IPS-NIHi7 (cell line): ENCODE measurements around the gene TBC1D5.

Source experiments
- DNase-seq: peaks from one replicate; pipeline ENCODE4 v3.0.0; 2012; ENCODE audit warnings: mixed read lengths; ENCODE audit errors: extremely low spot score

TBC1D5 gene

DNA sequence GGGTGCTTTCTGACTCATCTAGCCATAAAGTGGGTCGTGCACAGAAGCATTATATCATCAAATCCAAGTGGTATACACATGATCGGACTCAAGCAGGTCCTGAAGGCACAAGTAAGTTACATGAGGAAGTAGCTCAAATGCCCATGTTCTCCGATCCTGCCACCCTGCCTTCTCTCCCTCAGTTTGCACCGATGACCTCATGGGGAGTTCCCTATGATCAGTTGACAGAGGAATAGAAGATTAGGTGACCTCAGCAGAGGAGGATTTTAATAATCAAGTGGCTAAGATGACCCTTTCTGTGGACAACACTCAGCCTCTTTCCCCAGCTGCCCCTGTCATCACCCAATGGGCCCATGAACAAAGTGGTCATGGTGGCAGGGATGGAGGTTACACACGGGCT, 149.5 kb downstream of the TBC1D5 start:
- no peak for DNase-seq

DNA sequence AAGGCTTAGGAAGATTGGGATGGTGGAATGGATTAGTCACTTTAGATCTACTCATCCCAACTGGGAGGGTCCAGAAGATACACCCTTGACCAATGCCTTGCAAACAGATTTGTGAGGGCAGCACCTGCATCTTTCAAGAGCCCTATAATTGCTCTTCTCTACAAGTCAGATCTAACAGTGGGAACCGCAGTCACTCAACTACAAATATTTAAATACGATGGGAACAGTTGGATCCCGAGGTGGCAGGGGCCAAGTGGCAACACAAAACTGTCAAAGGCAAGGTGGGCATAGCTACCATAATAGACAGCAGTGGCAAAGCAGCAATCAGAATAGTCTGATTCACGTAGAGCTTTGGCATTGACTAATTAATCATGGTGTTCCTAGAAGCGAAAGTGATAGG, 152.0 kb downstream of the TBC1D5 start:
- no peak for DNase-seq

DNA sequence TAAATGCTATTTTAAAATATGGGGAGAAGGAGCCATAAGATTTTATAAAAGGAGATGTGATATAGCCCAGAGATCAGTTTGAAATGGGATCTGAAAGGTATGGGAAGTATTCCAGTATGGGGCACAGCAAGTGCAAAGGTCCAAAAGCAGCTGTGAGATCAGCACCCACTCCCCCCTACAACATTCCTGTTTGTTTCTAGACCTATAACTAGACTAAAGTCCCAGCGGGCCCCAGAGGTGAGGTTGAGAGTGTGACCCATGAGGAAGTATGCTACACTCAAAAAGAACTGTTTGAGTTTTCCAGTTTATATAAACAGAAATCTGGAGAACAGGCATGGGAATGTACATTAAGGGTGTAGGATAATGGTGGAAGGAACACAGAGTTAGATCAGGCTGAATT, 152.5 kb downstream of the TBC1D5 start:
- no peak for DNase-seq

DNA sequence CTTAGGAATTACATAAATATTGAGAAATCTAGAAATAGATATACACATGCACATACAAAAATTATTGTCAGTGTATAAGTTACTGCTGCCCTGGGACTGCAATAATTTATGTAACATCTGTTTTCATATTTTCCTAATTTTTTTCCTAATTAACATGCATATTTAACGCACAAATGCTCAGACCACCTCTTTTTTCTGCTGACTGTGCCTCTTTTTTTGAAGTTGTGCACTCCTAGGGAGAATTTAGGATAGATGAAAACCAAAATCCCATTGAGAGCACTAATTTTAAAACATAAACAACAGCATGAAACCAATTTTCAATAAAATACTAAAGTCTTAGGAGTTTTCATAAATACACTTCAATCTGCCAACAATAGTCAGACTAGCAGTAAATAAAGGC, 154.0 kb downstream of the TBC1D5 start:
- no peak for DNase-seq

DNA sequence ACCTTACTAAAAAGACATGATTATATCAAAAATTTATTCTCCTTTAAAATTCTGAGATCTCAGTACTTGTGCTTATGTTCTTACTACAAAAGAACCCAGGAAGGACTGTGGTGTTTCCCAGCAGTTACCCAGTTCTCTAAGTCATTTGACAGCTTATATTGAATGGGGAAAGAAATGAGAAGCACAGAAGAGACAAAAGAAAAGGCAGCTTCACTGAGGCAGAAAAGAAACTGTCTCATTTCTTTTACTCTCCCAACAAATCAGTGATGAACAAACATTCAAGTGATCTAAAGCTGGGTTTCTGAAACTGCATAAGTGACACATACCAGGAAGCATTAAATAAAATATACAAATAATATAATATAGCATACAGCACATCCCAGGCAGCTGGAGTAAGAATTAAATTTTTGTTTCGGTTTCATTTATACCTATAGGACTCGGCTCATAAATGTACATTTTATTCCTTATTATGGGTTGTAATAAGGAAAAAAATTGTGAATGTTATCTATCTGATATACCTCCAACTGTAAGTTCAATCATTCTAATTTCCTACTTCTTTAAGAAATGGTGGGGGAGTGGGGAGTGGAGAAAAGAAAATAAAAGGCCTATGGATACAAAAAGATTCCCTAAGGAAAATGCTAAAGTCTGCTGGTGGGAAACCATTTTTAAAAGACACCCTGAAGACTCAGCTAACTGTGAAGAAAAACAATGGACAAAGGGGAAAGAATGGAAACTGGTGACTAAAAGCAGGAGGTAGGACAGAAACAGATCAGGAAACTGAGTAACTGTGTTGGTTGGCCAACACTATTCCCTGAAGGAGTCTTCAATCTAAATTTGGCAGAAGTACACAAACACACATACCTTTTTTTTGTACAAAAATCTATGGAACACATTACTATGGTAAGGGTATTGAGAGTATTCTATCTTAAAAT, 156.8 kb downstream of the TBC1D5 start:
- no peak for DNase-seq

DNA sequence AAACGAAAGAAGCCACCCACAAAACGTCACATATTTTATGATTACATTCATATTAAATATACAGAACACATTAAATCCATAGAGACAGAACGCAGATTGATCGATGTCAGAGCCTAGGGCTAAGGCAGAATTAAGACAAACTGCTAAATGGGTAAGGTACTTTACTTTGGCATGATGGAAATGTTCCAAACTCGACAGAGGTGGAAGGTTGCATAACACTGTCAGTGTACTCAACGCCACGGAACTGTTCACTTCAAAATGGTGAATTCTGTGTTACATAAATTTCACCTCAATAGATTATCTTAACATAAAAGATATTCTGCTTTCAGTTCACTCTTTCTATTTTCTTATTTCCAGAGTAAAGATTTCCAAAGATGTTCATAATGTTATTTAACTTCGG, 158.4 kb downstream of the TBC1D5 start:
- no peak for DNase-seq

DNA sequence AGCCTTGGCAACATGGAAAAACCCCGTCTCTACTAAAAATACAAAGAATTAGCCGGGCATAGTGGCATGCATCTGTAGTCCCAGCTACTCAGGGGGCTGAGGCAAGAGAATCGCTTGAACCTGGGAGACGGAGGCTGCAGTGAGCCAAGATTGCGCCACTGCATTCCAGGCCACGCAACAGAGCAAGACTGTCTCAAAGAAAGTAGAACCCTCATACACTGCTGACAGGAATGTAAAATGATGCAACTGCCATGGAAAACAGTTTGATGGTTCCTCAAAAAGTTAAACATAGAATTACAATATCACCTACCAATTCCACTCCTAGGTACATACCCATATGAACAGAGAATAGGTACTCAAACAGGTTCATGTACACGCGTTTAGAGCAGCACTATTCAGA, 158.9 kb downstream of the TBC1D5 start:
- DNase-seq: no peak

DNA sequence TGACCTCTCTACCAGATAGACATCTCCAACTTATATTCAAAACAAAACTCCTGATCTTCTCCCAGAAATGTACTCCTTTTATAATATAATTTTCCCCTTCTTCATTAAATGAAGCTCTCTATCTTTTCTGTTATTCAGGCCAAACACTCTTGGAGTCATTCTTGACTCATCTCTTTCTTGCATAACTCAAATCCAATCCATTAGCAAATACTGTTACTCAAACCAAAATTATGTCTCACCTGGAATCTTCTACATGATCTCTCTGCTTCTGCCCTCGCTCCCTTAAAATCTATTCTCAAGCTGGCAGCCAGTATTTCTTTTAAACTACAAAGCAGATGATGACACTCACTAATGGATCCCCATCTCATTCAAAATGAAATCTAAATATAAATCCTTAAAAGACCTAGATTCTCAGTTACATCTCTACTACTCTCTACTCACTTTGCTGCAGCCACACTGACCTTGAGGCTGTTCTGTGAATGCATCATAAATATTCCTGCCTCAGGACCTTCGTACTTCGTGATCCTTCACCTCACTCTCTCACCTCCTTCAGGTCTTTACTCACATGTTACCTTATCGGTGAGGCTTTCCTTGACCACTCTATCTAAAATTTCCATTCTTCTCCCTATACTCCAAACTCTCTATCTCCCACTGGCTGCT, 160.9 kb downstream of the TBC1D5 start:
- DNase-seq: no peak

DNA sequence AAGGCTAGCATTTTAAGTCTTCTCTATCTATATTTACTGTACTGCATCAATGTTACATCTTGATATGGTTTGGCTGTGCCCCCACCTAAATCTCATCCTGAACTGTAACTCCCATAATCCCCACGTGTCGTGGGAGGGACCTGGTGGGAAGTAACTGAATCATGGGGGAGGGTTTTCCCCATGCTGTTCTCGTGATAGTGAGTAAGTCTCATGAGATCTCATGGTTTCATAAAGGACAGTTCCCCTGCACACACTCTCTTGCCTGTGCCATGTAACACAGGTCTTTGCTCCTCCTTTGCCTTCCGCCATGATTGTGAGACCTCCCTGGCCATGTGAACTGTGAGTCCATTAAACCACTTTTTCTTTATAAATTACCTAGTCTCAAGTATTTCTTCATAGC, 161.5 kb downstream of the TBC1D5 start:
- DNase-seq: no peak

DNA sequence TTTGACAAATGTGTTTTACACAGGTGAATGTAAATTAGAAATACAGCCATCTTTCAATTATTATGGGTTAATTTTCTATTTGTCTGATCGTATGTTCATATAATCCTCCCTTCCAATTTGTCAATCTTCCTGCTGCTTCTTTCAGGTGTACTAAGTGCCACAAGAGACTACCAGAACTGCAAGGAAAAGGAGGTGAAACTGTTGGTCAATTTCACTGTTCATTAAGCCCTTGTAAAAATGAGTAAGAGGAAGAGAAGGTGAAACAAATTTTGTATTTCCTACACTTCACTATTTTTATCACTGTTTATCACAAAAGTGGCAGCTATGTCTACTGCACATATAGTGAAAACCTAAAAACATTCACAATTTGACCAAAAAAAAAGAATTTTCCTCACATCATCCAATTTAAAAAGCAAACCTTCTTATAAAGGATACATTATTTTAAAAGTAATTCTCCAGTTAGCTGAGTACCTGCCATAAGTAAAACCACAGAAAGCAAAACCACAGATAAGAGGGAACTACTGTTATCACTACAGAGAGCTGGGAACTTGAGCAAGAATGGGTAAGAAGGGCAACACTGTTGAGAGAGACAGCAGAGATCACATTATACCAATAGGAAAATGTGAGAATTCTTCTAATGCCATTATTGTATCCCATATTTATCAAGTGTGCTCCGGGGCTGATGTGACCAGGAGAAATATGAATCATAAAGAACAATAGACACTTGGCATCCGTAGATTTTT, 163.0 kb downstream of the TBC1D5 start:
- no peak for DNase-seq

DNA sequence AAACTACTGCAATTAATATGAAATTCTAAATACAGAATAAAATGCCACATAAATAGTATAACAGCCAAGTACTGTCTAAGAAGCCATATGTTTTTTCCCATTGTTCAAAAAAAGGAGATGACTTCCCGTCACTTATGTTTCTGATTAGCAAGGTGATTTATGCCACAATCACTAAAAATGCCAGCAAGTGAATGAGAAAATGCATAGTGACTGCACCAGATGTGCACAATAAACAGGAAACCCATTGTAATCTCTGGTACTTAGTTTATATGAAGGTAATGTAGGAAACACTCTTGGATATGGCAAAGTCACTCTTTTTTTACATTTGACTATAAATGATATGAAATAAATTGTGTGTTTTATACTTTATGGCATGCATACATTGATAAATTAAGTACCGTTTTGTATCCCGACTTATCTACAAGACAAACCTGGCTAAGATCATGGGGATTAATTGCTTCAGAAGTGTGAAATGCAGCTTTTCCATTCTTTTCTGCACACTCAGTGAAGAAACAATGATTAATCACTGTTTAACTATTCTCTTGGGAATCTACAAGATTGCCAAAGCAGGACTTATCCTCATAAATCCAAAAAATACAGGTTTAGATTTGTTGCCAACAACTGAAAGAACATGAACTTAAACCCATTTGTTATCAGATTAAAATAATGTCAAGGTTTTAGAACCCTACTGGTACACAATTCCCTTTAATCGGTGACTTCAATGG, 164.5 kb downstream of the TBC1D5 start:
- no peak for DNase-seq

DNA sequence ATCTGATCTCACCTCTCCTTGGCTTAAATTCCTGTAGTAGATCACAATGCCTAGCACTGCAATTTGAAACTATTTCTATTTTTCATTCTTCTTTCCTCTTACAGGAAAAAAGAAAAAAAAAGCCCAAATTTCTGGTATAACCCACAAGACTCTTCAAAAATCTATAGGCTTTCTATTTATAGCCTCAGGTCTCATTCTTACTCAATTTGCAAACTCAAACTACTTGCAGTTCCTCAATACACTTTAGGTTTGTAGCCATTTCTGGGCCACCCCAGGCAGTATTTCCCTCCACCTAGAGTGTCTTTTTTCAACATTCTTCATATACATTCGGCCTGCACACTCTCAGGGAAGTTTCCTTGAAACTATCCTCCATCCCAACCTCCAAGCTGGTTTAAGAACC, 169.0 kb downstream of the TBC1D5 start:
- DNase-seq: no peak

DNA sequence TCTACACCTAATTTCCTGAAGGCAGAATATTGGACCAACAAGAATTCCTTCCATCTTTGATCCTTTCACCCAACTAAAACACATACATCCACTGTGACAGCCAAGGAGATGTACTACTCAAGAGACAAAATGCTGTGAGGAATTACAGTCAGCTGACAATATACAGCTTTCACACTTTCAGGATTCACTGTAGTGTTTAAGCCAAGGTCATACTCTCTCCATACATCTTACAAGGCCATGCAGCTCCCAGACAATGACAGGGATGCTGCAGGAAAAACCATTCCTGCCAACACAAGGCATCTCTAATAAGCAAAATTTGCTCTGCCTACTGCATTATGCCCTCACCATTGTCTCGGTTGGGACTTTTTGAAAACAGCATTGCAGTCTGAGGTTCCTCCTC, 170.7 kb downstream of the TBC1D5 start:
- DNase-seq: no peak

DNA sequence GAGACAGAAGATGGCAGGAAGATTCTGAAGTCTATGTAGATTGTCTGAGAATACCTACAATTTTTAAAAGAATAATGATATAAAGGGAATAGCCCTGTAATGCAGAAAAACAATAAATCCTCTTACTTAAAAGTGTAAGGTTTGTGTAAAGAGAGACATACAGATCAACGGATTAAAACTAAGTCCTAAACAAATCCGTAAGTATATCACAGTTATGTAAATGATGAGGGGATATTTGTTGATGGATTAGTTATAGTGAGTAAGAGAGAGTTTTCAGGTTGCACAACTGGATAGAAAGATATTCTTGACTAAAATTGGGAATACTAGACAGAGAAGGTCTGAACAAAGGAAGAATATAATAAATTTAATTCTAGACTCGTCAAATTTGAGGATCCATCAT, 179.6 kb downstream of the TBC1D5 start:
- DNase-seq: no peak

DNA sequence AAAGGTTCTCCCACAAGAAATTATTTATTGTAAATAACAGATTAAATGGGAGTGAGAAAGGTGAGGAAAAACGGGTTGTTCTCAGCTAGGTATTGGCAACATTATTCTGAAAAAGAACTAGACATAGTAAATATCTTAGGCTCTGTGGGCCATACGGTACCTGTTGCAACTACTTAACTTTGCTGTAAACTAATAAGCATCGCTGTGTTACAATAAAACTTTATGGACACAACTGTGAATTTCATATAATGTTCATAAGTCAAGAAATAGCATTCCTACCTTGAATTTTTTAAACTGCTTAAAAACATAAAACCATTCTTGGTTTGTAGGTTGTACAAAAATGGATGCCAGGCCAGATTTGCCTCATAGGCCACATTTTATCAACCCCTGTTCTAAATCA, 183.9 kb downstream of the TBC1D5 start:
- DNase-seq: no peak

DNA sequence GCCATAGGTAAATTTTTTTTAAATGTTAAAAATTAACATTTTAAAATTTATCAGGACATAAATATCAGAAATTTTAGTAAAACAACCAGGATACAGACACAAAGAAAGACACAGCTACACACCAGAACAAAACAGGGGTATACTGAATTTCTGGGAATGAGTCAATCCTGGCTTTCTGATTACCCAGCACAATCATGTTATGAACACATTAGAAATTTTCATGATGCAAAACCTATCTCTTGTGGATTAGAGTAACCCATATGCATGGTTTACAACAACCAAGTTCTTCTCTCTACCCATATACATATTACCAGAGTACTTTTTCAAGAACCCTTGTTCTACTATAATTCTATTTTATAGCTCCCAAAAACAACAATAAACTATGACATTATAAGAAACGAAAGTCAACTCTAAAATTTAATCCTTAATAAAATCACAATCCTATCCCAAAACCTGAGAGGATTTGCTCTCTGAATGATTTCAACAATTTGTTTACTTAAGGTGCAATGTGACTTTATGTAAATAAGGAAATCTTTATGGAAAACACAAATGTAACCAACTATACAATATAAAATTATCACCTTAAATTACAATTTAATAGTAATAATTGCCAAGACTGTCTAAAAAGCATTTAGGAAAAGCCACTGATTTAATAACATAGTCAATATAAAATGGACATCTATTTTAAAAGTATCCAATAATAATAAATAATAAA, 184.5 kb downstream of the TBC1D5 start:
- DNase-seq: no peak

DNA sequence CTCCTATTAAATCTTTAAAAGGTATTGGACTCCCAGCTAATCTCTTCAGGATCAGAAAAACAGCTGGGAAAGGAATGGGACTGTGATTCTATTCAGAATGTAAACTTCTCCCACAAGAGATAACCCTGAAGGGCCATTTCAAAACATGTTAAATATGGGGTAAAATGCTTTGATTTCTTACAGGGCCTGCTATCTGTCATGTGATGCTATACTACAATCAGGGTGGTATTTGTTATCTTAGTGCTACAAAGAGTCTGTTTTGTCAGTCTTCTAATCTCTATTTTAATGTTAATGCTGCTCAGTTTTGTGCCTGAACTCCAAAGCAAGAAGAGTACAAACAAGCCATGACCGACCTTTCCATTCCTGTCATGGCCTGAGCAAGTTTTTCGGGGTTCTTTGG, 186.9 kb downstream of the TBC1D5 start:
- DNase-seq: no peak

DNA sequence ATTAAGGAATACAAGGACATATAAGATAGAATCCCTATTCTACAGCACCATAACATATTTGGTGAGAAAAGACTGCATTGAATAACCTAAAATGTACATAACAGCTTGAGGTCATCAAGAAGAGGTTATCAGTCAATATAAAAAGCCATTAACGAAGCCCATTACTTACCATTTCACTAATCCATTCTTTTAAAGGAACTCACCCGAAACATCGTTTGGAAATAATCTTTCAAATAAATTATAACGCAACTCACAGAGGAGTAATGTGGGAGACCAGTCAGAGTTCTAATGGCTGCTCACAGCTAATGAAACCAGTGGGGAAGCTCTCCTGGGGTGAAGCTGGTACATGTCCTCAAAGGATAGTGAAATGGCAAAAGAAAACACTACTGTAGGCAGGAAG, 188.4 kb downstream of the TBC1D5 start:
- DNase-seq: no peak

DNA sequence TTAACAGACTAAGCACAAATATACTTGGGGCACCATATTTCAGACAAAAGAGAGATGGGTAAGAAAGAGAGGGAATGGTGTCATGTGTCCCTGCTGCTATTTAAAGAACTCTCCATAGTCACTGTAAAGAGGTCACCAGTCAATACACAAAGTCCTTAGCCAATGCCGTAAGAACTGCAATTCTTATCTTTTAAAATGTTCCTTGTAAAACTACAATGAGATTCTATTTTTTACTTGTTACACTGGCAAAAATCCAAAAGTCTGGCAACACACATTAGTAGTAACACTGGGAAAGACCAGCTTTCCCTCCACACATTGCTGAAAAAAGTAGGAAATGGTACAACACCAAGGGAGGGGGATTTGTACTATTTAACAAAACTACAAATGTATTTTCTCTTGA, 189.4 kb downstream of the TBC1D5 start:
- no peak for DNase-seq

DNA sequence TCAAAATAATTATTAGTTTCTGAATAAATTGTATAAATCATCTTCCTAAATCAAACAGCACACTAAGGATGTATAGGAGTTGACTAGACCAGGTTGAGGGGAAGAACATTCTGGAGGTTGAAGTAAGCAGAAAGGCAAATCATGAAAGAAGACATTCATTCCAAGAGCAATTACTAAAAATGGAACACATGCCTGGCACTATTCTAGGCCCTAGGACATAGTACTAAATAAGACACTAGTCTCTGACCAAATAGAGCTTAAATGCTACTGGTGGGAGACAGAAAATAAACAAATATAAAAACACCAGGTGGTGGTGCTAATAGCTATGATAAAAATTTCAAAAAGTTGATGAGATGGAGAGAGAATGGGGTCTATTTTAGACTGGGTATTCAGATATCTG, 190.1 kb downstream of the TBC1D5 start:
- DNase-seq: no peak

DNA sequence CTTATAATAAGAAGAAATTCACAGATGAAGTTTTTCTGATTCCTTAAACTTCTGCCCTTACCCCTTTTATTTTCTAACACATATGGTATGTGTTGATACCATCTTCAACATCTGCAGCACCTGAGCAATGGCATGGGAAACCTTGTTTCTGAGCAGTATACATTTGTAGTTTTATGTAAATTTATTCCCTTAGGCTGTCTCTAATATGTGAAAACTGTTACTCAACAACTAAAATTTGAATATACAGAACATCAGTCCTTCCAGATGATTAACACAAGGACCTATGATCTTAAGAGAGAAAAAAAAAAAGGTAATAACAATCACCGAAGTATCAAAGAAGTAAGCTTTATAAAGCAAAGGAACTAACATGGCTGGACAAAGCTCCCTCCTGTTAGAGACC, 190.5 kb downstream of the TBC1D5 start:
- DNase-seq: no peak
